ENCODE measurements around the gene GRID1. TPM values are rescaled to one million over a fixed set of nuclear protein-coding genes. Genes with fewer than 3 reads are reported as not detected.

Gene GRID1
- polyA plus RNA-seq, 5 donors = 0.54 to 1.5 (median 1.1) TPM

Other genes with a start within 250 kb of the GRID1 start
- gene WAPL, start 155.0 kb upstream of the GRID1 start, polyA plus RNA-seq (ENCODE audit: insufficient read depth in 1 of 5, insufficient read length in 5 of 5, low replicate concordance in 1 of 5) = 10 to 100 TPM; 33.6 to 46.6 (median 43.8) TPM

All from right lung (tissue), 5 donors.